Measurements from ENCODE around the gene PTPN1. TPM values are rescaled to one million over a fixed set of nuclear protein-coding genes. Genes with fewer than 3 reads are reported as not detected.

Gene PTPN1
- total and polyA plus RNA-seq, 10 of the 15 experiments (the other 5 are each of a cell fraction or from before 2014, with no cell fraction given): 15.9 to 74.7 (median 43.9) TPM

GRCh38 chr20:50615407-50615806 is 105.2 kb downstream of the PTPN1 start:
- H3K36me3 ChIP-seq (ENCODE audit: control insufficient read depth in 2 of 2, insufficient read depth in 2 of 2, low read length in 1 of 2): no peaks in the 10 kb centered on the region
- 62% methylated on average over 6 of the region's 6 CpGs for WGBS (ENCODE audit: insufficient coverage, insufficient replicate concordance, low lambda C conversion rate, missing lambda C conversion rate)
- ChIA-PET SMC1A (ENCODE audit: uncharacterized antibody, unreplicated experiment) (no interaction called here), POLR2A (no interaction called here), CTCF (no interaction called here), RAD21 (ENCODE audit: unreplicated experiment) (no interaction called here)
- no peaks in the 10 kb centered on the region for H4K20me1 ChIP-seq (ENCODE audit: control insufficient read depth, insufficient read depth)
- H3K79me2 ChIP-seq (ENCODE audit: control insufficient read depth, insufficient read depth, low read length): no peaks in the 10 kb centered on the region
- no peak overlapping the region for H3K9ac ChIP-seq (ENCODE audit: control insufficient read depth, insufficient read depth, low read length)
- no peak overlapping the region for H3K4me3 ChIP-seq
- intact Hi-C loops (cut with micrococcal nuclease; ENCODE audit: unreplicated experiment): no loop called here
- no peaks in the 10 kb centered on the region for H3K27me3 ChIP-seq (replicated peaks in 1 of 2; ENCODE audit: control insufficient read depth in 2 of 2, insufficient read depth in 2 of 2, low read length in 1 of 2)
- in situ Hi-C loops (cut with MboI): no loop called here
- no peaks in the 10 kb centered on the region; the same call in 1 of the 2 replicates for H3K4me1 ChIP-seq (ENCODE audit: control insufficient read depth, insufficient read depth, low read length)
- BruUV-seq (replicated peaks): no TSS peak
- no peaks in the 10 kb centered on the region for H3K9me3 ChIP-seq (replicated peaks; ENCODE audit: control insufficient read depth, insufficient read depth, low read length)
- no peak overlapping the region for H3K4me2 ChIP-seq (ENCODE audit: control insufficient read depth, insufficient read depth)
- no peak overlapping the region for H2AFZ ChIP-seq (ENCODE audit: control insufficient read depth, low read depth, low read length)
- ATAC-seq (no peak), DNase-seq (ENCODE audit: low read depth, low spot score) (no peak), FAIRE-seq (no peak)
- TF ChIP-seq ZSCAN29 (IDR thresholded peaks at IDR 0.05): no peak
- no peak for TF ChIP-seq FOS (IDR thresholded peaks at IDR 0.05; ENCODE audit: borderline replicate concordance, extremely low read depth, insufficient read length)
- TF ChIP-seq PAX5 (IDR thresholded peaks at IDR 0.05; ENCODE audit: borderline replicate concordance, low read depth, low read length): no peak
- TF ChIP-seq TAF1 (IDR thresholded peaks at IDR 0.05; ENCODE audit: borderline replicate concordance, low read depth, low read length): no peak
- no peak for TF ChIP-seq ZNF217 (IDR thresholded peaks at IDR 0.05)
- no peak for TF ChIP-seq SMARCA5 (IDR thresholded peaks at IDR 0.05)
- TF ChIP-seq SREBF2 (IDR thresholded peaks at IDR 0.05; ENCODE audit: low read length): no peak
- no peak for TF ChIP-seq RAD21 (IDR thresholded peaks at IDR 0.05; ENCODE audit: insufficient read depth, low read depth, low read length)
- no peak for TF ChIP-seq E4F1 (IDR thresholded peaks at IDR 0.05; ENCODE audit: borderline replicate concordance, partially characterized antibody)
- TF ChIP-seq IKZF1 (conservative IDR thresholded peaks at IDR 0.05): no peak
- H3K27ac ChIP-seq (ENCODE audit: control insufficient read depth, insufficient read depth): no peak overlapping the region

All from GM12878 (cell line).